Smooth muscle cell (in vitro differentiated cells): ENCODE data around the gene FPR2. TPM values are rescaled to one million over a fixed set of nuclear protein-coding genes. Genes with fewer than 3 reads are reported as not detected.

ENCODE experiments used
- DNase-seq: peaks from one replicate; lab custom pipeline; 2025; ENCODE audit not compliant: unreplicated experiment; lab: John Stamatoyannopoulos, UW
- H2AFZ ChIP-seq: fragments of 200-600 bp; sonication (generic); 2 replicates; pipeline ENCODE4 v1.6.0; 2016; ENCODE audit warnings: antibody characterized with exemption, low read depth, mild to moderate bottlenecking
- H3F3A ChIP-seq: fragments of 200-600 bp; sonication (generic); 2 replicates; pipeline ENCODE4 v1.6.0; 2017; ENCODE audit warnings: antibody characterized with exemption, low read depth
- H3K27ac ChIP-seq: fragments of 200-600 bp; sonication (generic); 2 replicates; pipeline ENCODE4 v1.5.1; 2016; ENCODE audit warnings: low read depth, mild to moderate bottlenecking
- H3K27me3 ChIP-seq: fragments of 200-600 bp; sonication (generic); 2 replicates; pipeline ENCODE4 v1.6.1; 2016; ENCODE audit warnings: low read depth, mild to moderate bottlenecking
- H3K36me3 ChIP-seq: fragments of 200-600 bp; sonication (generic); 2 replicates; pipeline ENCODE4 v1.5.1; 2016; ENCODE audit warnings: low read depth
- H3K4me1 ChIP-seq: fragments of 200-600 bp; sonication (generic); 2 replicates; pipeline ENCODE4 v1.5.1; 2016; ENCODE audit warnings: low read depth
- H3K4me2 ChIP-seq: fragments of 200-600 bp; sonication (generic); 2 replicates; pipeline ENCODE4 v1.6.0; 2016; ENCODE audit warnings: mild to moderate bottlenecking
- H3K4me3 ChIP-seq: fragments of 200-600 bp; sonication (generic); 2 replicates; pipeline ENCODE4 v1.5.1; 2016; ENCODE audit warnings: mild to moderate bottlenecking
- H3K79me2 ChIP-seq: fragments of 200-600 bp; sonication (generic); 2 replicates; pipeline ENCODE4 v1.6.0; 2016; ENCODE audit warnings: low read depth, mild to moderate bottlenecking
- H3K9ac ChIP-seq: fragments of 200-600 bp; sonication (generic); 2 replicates; pipeline ENCODE4 v1.6.0; 2016; ENCODE audit warnings: low read depth
- H3K9me3 ChIP-seq: fragments of 200-600 bp; sonication (generic); replicated peaks from 2 replicates; pipeline ENCODE4 v1.5.1; 2016; ENCODE audit warnings: low read depth
- H4K20me1 ChIP-seq: fragments of 200-600 bp; sonication (generic); 2 replicates; pipeline ENCODE4 v1.6.0; 2016; ENCODE audit warnings: low read depth
- WGBS: methylation state at CpG from one replicate; pipeline ENCODE4 v1.1.7; 2016; ENCODE audit warnings: low lambda C conversion rate; 5-methylcytosine and 5-hydroxymethylcytosine counted together
- polyA plus RNA-seq: library from polyadenylated mRNA; unstranded; fragments of >200 nt; fragmentation: Nextera tagmentation; extraction: Ambion mirVana; gene quantifications from 2 replicates; pipeline ENCODE4 v1.2.1, GENCODE V29; 2016
- total RNA-seq: library from RNA; depleted of rRNA; stranded (reverse); fragments of >200 nt; gene quantifications from 2 replicates; pipeline ENCODE4 v1.2.3, GENCODE V29; 2014
- TF ChIP-seq, protein P1 (sequence below): fragments of 200-600 bp; sonication (generic); IDR thresholded peaks from 2 replicates; pipeline ENCODE4 v1.5.1; 2017; ENCODE audit warnings: borderline replicate concordance, mild to moderate bottlenecking, antibody characterized with exemption; ENCODE audit not compliant: insufficient read depth, poor library complexity, severe bottlenecking

FPR2 gene
- total and polyA plus RNA-seq, 2 experiments from 2014 or later = not detected

DNA sequence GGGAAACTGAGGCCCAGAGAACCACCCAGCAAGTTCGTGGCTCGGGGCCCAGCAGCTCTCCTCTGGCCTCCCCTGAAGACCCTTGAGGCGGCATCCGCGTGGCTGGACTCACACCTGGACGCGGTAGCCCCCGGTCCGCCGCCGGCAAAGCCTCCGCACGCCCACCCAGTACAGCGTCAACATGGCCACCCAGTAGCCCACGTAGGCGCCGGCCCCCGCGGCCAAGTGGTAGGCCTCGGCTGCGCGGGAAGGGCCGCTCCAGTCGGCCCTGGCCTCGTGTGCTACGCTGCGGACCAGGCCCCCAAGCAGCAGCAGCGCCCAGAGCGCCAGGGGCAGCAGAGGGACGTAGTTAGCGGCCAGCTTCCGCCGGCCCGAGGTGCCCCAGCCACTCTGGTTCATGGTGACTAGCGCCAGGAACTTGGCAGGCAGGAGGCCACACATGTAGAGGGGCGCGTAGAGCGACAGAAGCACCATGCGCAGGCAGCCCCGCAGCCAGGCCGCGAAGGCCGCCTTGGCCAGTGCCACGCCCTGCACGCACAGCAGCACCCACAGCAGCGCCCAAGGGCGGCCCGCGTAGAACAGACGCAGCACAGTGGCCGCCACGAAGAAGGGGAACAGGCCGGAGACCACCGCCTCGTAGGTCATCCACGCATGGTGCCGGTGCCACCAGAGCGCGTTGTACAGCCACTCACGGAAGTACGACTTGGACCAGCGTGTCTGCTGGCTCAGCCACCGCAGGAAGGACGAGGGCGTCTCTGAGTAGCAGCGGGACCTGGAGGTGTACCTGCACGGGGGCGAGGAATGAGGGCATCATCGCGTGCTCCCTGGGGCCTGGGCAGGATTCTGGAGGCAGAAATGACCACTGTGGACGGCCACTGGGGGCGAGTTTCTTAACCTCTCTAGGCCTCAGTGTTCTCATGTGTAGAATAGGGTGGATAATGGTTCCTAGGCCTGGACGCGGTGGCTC lies 47.4 kb upstream of the FPR2 start:
- no peak overlapping the region for H2AFZ ChIP-seq

DNA sequence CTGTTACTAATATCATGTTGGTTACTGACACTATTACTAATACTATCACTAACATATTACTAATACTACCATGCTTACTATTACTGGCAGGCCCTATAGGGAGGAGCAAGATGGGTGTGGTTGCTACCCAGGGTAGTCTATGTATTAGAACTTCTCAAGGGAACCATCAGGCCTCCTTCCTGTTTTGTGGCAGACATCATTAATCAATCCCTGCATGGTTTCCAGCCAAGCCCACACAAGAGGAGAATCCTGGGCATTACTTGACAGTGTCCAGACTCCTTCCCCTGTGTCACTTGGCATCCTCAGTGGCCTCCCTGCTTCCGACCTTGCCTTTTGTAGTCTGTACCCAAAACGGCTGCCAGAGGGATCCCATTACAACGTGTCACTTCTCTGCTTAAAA lies 46.1 kb upstream of the FPR2 start:
- TF ChIP-seq, protein P1, sequence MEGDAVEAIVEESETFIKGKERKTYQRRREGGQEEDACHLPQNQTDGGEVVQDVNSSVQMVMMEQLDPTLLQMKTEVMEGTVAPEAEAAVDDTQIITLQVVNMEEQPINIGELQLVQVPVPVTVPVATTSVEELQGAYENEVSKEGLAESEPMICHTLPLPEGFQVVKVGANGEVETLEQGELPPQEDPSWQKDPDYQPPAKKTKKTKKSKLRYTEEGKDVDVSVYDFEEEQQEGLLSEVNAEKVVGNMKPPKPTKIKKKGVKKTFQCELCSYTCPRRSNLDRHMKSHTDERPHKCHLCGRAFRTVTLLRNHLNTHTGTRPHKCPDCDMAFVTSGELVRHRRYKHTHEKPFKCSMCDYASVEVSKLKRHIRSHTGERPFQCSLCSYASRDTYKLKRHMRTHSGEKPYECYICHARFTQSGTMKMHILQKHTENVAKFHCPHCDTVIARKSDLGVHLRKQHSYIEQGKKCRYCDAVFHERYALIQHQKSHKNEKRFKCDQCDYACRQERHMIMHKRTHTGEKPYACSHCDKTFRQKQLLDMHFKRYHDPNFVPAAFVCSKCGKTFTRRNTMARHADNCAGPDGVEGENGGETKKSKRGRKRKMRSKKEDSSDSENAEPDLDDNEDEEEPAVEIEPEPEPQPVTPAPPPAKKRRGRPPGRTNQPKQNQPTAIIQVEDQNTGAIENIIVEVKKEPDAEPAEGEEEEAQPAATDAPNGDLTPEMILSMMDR = no peak
- no peak overlapping the region for H3K27ac ChIP-seq
- peaks cover 17% of the 10 kb centered on the region for H3F3A ChIP-seq
- 58% methylated on average over 3 of the region's 3 CpGs for WGBS
- no peaks in the 10 kb centered on the region for H3K4me1 ChIP-seq
- no peak overlapping the region for H3K4me2 ChIP-seq
- peaks cover 37% of the 10 kb centered on the region for H3K27me3 ChIP-seq
- H3K36me3 ChIP-seq = no peaks in the 10 kb centered on the region
- DNase-seq = no peak
- no peaks in the 10 kb centered on the region for H4K20me1 ChIP-seq
- no peaks in the 10 kb centered on the region for H3K79me2 ChIP-seq
- no peak overlapping the region for H3K9ac ChIP-seq
- H3K4me3 ChIP-seq = no peak overlapping the region
- no peak overlapping the region for H2AFZ ChIP-seq
- H3K9me3 ChIP-seq = no peaks in the 10 kb centered on the region

More for the DNA sequence above, 47.4 kb upstream of the FPR2 start:
- no peaks in the 10 kb centered on the region for H3K36me3 ChIP-seq
- H3K27me3 ChIP-seq = peaks cover 25% of the 10 kb centered on the region
- no peaks in the 10 kb centered on the region for H3K9me3 ChIP-seq
- H3K9ac ChIP-seq = no peak overlapping the region
- no peaks in the 10 kb centered on the region for H4K20me1 ChIP-seq
- no peak overlapping the region for H3K4me3 ChIP-seq
- H3K4me2 ChIP-seq = no peak overlapping the region
- DNase-seq = no peak
- WGBS = 96% methylated on average over 73 of the region's 74 CpGs
- no peak overlapping the region for H3K27ac ChIP-seq
- TF ChIP-seq, protein P1 = no peak
- H3K79me2 ChIP-seq = no peaks in the 10 kb centered on the region
- peaks cover 20% of the 10 kb centered on the region for H3F3A ChIP-seq
- no peaks in the 10 kb centered on the region for H3K4me1 ChIP-seq

DNA sequence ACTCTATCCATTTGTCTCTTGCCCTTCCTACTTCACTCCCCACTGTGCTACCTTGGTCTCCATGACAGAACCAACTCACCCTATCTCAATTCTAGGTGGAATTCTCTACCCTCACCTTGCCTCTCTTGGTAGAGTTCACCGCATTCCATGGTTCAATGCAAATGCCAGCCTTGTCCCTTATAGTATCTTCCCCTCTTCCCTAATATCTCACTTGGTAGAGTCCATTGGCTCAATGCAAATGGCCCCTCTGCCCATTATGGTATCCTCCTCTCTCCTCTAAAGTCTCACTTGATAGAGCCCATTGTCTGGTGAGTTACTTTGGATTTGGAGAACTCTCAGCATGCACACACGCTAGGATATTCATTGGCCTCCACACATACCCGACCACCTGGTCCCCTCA lies 45.1 kb upstream of the FPR2 start:
- 85% methylated on average over 3 of the region's 3 CpGs for WGBS
- TF ChIP-seq, protein P1 = no peak
- H3K9me3 ChIP-seq = no peaks in the 10 kb centered on the region
- H3K4me2 ChIP-seq = no peak overlapping the region
- H4K20me1 ChIP-seq = no peaks in the 10 kb centered on the region
- H3K9ac ChIP-seq = no peak overlapping the region
- peaks cover 47% of the 10 kb centered on the region for H3K27me3 ChIP-seq
- H3K4me1 ChIP-seq = no peaks in the 10 kb centered on the region
- no peak for DNase-seq
- H3F3A ChIP-seq = peaks cover 10% of the 10 kb centered on the region
- H3K79me2 ChIP-seq = no peaks in the 10 kb centered on the region
- no peak overlapping the region for H3K27ac ChIP-seq
- no peak overlapping the region for H3K4me3 ChIP-seq
- no peaks in the 10 kb centered on the region for H3K36me3 ChIP-seq
- H2AFZ ChIP-seq = no peak overlapping the region
